Stimulated activated CD4-positive, alpha-beta T cell treated with anti-CD3 and anti-CD28 coated beads, Interleukin-15, amount 100 ng/mL, for 24 hours (primary cell): ENCODE measurements around the gene CRACDL.

ENCODE experiments used
- DNase-seq: peaks from one replicate; pipeline ENCODE4 v3.0.0-alpha.2; 2020

CRACDL gene

GRCh38 chr2:98744595-98744994 lies 191.4 kb downstream of the CRACDL start:
- no peak for DNase-seq
